DOHH2 (cell line): Measurements from ENCODE around the gene MAN2B2.

Experiments used
- H3F3A ChIP-seq: fragments of 200-600 bp; sonication (generic), shearing (Covaris generic); 2 replicates; pipeline ENCODE4 v1.6.0; 2016; ENCODE audit warnings: antibody characterized with exemption, mild to moderate bottlenecking; ENCODE audit not compliant: control insufficient read depth, insufficient read depth
- H3K27ac ChIP-seq: fragments of 200-600 bp; sonication (generic); 2 replicates; pipeline ENCODE4 v1.5.1; 2014; ENCODE audit warnings: low read depth, mild to moderate bottlenecking, low read length, moderate library complexity
- H3K27me3 ChIP-seq: fragments of 200-600 bp; sonication (generic); 2 replicates; pipeline ENCODE4 v1.6.1; 2014; ENCODE audit warnings: mild to moderate bottlenecking, low read length, mixed read lengths; ENCODE audit not compliant: control insufficient read depth
- H3K36me3 ChIP-seq: fragments of 200-600 bp; sonication (generic); 2 replicates; pipeline ENCODE4 v1.6.1; 2014; ENCODE audit warnings: mild to moderate bottlenecking, low read length, moderate library complexity, mixed read lengths; ENCODE audit not compliant: control insufficient read depth
- H3K4me1 ChIP-seq: fragments of 200-600 bp; sonication (generic); 2 replicates; pipeline ENCODE4 v1.6.1; 2014; ENCODE audit warnings: mild to moderate bottlenecking, low read length, mixed read lengths; ENCODE audit not compliant: control insufficient read depth
- H3K4me2 ChIP-seq: fragments of 200-600 bp; sonication (generic); 2 replicates; pipeline ENCODE4 v1.6.0; 2014; ENCODE audit warnings: mild to moderate bottlenecking, low read length, moderate library complexity
- H3K4me3 ChIP-seq: fragments of 200-600 bp; sonication (generic); 2 replicates; pipeline ENCODE4 v1.5.1; 2014; ENCODE audit warnings: mild to moderate bottlenecking, low read length, mixed read lengths
- H3K79me2 ChIP-seq: fragments of 200-600 bp; sonication (generic); 2 replicates; pipeline ENCODE4 v1.6.1; 2014; ENCODE audit warnings: mild to moderate bottlenecking, low read length, mixed read lengths; ENCODE audit not compliant: control insufficient read depth
- H3K9me2 ChIP-seq: fragments of 200-600 bp; sonication (generic); replicated peaks from 2 replicates; pipeline ENCODE4 v1.6.1; 2014; ENCODE audit warnings: mild to moderate bottlenecking, low read length, mixed read lengths; ENCODE audit not compliant: control insufficient read depth
- H3K9me3 ChIP-seq: fragments of 200-600 bp; sonication (generic); 2 replicates; pipeline ENCODE4 v1.6.1; 2014; ENCODE audit warnings: antibody characterized with exemption, low read length, mixed read lengths; ENCODE audit not compliant: control insufficient read depth, insufficient read depth
- H4K20me1 ChIP-seq: fragments of 200-600 bp; sonication (generic); 2 replicates; pipeline ENCODE4 v1.6.0; 2014; ENCODE audit warnings: low read depth, mild to moderate bottlenecking, antibody characterized with exemption, low read length, moderate library complexity; ENCODE audit not compliant: control insufficient read depth, insufficient read depth
- EZH2phosphoT487 ChIP-seq: fragments of 200-600 bp; sonication (generic); IDR thresholded peaks from 2 replicates; pipeline ENCODE4 v1.6.1; 2017; ENCODE audit warnings: borderline replicate concordance, mild to moderate bottlenecking, antibody characterized with exemption, low read length, moderate library complexity, mixed read lengths
- TF ChIP-seq, protein P1 (sequence below): fragments of 200-600 bp; sonication (generic); IDR thresholded peaks from one replicate; pipeline ENCODE4 v1.5.1; 2014; ENCODE audit warnings: antibody characterized with exemption, mild to moderate bottlenecking, low read depth, low read length; ENCODE audit not compliant: poor library complexity, severe bottlenecking

Gene MAN2B2

DNA sequence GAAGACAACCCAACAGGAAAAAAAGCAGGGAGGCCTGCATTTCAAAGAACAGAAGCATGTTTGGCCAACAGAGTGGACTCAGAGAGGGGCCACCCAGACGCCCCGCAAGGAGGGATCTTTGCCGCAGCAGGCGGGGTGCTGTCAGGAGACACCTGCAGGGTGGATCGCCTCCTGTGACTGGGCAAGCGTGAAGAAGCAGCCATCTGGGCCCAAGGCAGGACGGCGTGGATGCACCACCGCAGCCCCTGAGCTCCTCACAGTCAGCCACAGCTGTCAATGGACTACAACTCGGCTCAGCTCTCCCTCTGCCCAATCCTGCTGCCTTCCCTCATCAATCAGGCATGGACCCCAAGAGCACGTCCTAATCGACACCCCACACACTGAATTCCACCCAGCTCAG lies 32.0 kb upstream of the MAN2B2 start:
- Histone ChIP-seq H3K9me3 (no peaks in the 10 kb centered on the region), H3K4me2 (no peak overlapping the region), H4K20me1 (no peaks in the 10 kb centered on the region), H3K9me2 (no peaks in the 10 kb centered on the region), H3K4me1 (no peaks in the 10 kb centered on the region), H3K36me3 (no peaks in the 10 kb centered on the region), H3K79me2 (no peaks in the 10 kb centered on the region), H3K4me3 (no peak overlapping the region), H3F3A (no peaks in the 10 kb centered on the region), H3K27me3 (no peaks in the 10 kb centered on the region), H3K27ac (no peak overlapping the region)
- no peak for TF ChIP-seq EZH2phosphoT487
- TF ChIP-seq, protein P1, sequence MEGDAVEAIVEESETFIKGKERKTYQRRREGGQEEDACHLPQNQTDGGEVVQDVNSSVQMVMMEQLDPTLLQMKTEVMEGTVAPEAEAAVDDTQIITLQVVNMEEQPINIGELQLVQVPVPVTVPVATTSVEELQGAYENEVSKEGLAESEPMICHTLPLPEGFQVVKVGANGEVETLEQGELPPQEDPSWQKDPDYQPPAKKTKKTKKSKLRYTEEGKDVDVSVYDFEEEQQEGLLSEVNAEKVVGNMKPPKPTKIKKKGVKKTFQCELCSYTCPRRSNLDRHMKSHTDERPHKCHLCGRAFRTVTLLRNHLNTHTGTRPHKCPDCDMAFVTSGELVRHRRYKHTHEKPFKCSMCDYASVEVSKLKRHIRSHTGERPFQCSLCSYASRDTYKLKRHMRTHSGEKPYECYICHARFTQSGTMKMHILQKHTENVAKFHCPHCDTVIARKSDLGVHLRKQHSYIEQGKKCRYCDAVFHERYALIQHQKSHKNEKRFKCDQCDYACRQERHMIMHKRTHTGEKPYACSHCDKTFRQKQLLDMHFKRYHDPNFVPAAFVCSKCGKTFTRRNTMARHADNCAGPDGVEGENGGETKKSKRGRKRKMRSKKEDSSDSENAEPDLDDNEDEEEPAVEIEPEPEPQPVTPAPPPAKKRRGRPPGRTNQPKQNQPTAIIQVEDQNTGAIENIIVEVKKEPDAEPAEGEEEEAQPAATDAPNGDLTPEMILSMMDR = no peak

DNA sequence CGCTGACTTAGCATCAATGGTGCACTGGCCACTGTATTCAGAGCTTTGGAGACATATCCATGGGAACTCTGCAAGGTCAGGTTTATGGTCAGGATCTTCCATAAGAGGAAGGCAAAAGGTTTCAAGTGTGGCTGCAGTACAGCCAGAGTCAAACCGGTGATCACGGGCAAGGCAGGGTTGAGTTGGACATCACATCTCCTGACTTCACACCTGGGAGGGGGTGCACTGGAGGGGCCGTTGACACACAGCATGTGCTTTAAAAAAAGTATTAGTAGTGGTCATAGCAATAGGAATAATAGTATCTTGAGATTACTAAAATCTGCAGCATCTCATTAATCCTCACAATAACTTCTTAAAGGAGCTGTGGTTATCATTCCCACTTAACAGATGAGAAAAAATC lies 28.9 kb upstream of the MAN2B2 start:
- TF ChIP-seq, protein P1 = no peak
- no peak for TF ChIP-seq EZH2phosphoT487
- H3K27ac ChIP-seq = no peak overlapping the region
- H3K4me2 ChIP-seq = no peak overlapping the region
- no peaks in the 10 kb centered on the region for H3K27me3 ChIP-seq
- no peak overlapping the region for H3K4me3 ChIP-seq
- no peaks in the 10 kb centered on the region for H4K20me1 ChIP-seq
- no peaks in the 10 kb centered on the region for H3K36me3 ChIP-seq
- H3K9me3 ChIP-seq = no peaks in the 10 kb centered on the region
- no peaks in the 10 kb centered on the region for H3K79me2 ChIP-seq
- H3K4me1 ChIP-seq = no peaks in the 10 kb centered on the region
- no peaks in the 10 kb centered on the region for H3F3A ChIP-seq
- no peaks in the 10 kb centered on the region for H3K9me2 ChIP-seq

DNA sequence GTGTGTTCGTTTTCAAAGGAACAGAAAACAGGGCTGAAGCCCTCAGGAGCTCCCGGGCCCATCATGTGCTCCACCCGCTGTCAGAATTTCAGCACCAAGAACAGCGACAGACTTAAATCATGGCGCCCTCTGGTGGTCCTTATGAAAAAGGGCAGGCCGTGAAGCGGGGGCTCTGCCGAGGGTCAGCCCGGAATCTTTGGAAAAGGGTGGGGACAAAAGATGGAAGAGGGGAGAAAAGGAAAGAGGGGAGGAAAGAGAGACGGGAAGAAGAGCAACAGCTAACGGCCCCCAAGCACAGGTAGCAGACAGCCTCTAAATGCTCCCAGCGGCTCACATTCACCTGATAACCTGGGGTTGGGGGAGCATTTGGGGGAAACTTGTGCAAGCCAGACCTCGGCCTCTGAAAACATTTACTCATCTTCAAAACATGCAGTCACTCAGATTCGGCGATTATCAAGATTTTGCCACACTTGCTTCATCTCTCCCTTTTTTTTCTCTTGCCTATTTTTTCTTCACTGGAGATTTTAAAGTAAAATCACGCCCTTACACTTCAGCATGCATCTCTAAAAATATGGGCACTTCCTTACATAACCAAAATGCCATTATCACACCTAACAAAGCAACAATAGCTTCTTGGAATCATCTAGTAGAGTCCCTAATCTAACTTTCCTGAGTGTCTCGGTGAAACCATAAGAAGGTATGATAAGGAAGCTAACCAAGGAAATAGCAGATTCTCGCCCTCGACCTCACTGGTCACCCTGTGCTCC lies 28.1 kb upstream of the MAN2B2 start:
- Histone ChIP-seq H3K4me1 (no peaks in the 10 kb centered on the region), H4K20me1 (no peaks in the 10 kb centered on the region), H3K79me2 (no peaks in the 10 kb centered on the region), H3K27ac (no peak overlapping the region), H3K4me3 (no peak overlapping the region), H3K9me3 (no peaks in the 10 kb centered on the region), H3K36me3 (no peaks in the 10 kb centered on the region), H3F3A (no peaks in the 10 kb centered on the region), H3K4me2 (no peak overlapping the region), H3K27me3 (no peaks in the 10 kb centered on the region), H3K9me2 (no peaks in the 10 kb centered on the region)
- no peak for TF ChIP-seq EZH2phosphoT487
- TF ChIP-seq, protein P1 = peak; percentile 98
